ENCODE data around the gene SLC48A1.

SLC48A1 gene

GRCh38 chr12:47773062-47773857, at the start of gene SLC48A1:
Gene SLC48A1 (plus strand): TSS chr12:47773238. CDS start chr12:47773305, 67 bp downstream.
- peak; percentile 84 for TF ChIP-seq ZFP3 (CRISPR knock-in tag; IDR thresholded peaks at IDR 0.05)
- 0 out of 2 replicates have a peak, but pooled peaks have one; percentile 51 for TF ChIP-seq SNAI2 (CRISPR knock-in tag; IDR thresholded peaks at IDR 0.05)
- no peak for TF ChIP-seq CSDC2 (CRISPR knock-in tag; IDR thresholded peaks at IDR 0.05)
- peak; percentile 84 for ATAC-seq

- ATAC-seq, result no peak
- TF ChIP-seq TSHZ2 (CRISPR knock-in tag; IDR thresholded peaks at IDR 0.05) (no peak), TCF4 (CRISPR knock-in tag; IDR thresholded peaks at IDR 0.05; ENCODE audit: borderline replicate concordance) (no peak), ARNTL (CRISPR knock-in tag; IDR thresholded peaks at IDR 0.05; ENCODE audit: borderline replicate concordance, low read depth) (no peak), RARB (CRISPR knock-in tag; IDR thresholded peaks at IDR 0.05) (no peak), BACH2 (CRISPR knock-in tag; IDR thresholded peaks at IDR 0.05; ENCODE audit: borderline replicate concordance) (no peak), ZNF8 (CRISPR knock-in tag; IDR thresholded peaks at IDR 0.05) (no peak), CSDC2 (CRISPR knock-in tag; IDR thresholded peaks at IDR 0.05) (no peak), PPARA (CRISPR knock-in tag; IDR thresholded peaks at IDR 0.05; ENCODE audit: borderline replicate concordance) (no peak), ZFP3 (CRISPR knock-in tag; IDR thresholded peaks at IDR 0.05) (no peak), ISL1 (CRISPR knock-in tag; IDR thresholded peaks at IDR 0.05) (no peak), CREB5 (CRISPR knock-in tag; IDR thresholded peaks at IDR 0.05; ENCODE audit: low read depth) (no peak), ZNF565 (CRISPR knock-in tag; conservative IDR thresholded peaks at IDR 0.05; ENCODE audit: low read depth) (no peak), OSR1 (CRISPR knock-in tag; IDR thresholded peaks at IDR 0.05) (no peak), POU6F1 (CRISPR knock-in tag; IDR thresholded peaks at IDR 0.05; ENCODE audit: borderline replicate concordance, low read depth) (no peak), ESRRG (CRISPR knock-in tag; IDR thresholded peaks at IDR 0.05) (no peak), TOX (CRISPR knock-in tag; IDR thresholded peaks at IDR 0.05; ENCODE audit: borderline replicate concordance) (no peak), ZC3H10 (CRISPR knock-in tag; IDR thresholded peaks at IDR 0.05) (no peak)
These were observed 47.8 kb upstream of the SLC48A1 start, which contains the start of gene ENDOU for GRCh38 chr12:47725091-47725772. Gene ENDOU (minus strand): TSS chr12:47725490. CDS start chr12:47725413, 77 bp downstream.

- TF ChIP-seq ZC3H10 (CRISPR knock-in tag; IDR thresholded peaks at IDR 0.05) (no peak), ZNF8 (CRISPR knock-in tag; IDR thresholded peaks at IDR 0.05) (no peak), TSHZ2 (CRISPR knock-in tag; IDR thresholded peaks at IDR 0.05) (no peak), ZNF565 (CRISPR knock-in tag; conservative IDR thresholded peaks at IDR 0.05; ENCODE audit: low read depth) (no peak), TOX (CRISPR knock-in tag; IDR thresholded peaks at IDR 0.05; ENCODE audit: borderline replicate concordance) (no peak), ISL1 (CRISPR knock-in tag; IDR thresholded peaks at IDR 0.05) (no peak), CREB5 (CRISPR knock-in tag; IDR thresholded peaks at IDR 0.05; ENCODE audit: low read depth) (no peak), ZNF70 (CRISPR knock-in tag; IDR thresholded peaks at IDR 0.05) (no peak), OSR1 (CRISPR knock-in tag; IDR thresholded peaks at IDR 0.05) (no peak), SNAI2 (CRISPR knock-in tag; IDR thresholded peaks at IDR 0.05) (no peak), ARNTL (CRISPR knock-in tag; IDR thresholded peaks at IDR 0.05; ENCODE audit: borderline replicate concordance, low read depth) (no peak), TCF4 (CRISPR knock-in tag; IDR thresholded peaks at IDR 0.05; ENCODE audit: borderline replicate concordance) (no peak), CSDC2 (CRISPR knock-in tag; IDR thresholded peaks at IDR 0.05) (no peak), POU6F1 (CRISPR knock-in tag; IDR thresholded peaks at IDR 0.05; ENCODE audit: borderline replicate concordance, low read depth) (no peak), GLIS3 (CRISPR knock-in tag; IDR thresholded peaks at IDR 0.05) (no peak)
- ATAC-seq, result peak; percentile 67
These were observed 47.1 kb upstream of the SLC48A1 start for GRCh38 chr12:47725893-47726292.

Data from SK-N-SH treated with all-trans-retinoic acid at 6 μM for 48 hours (cell line).